Measurements from ENCODE around the gene CHRNA4.

CHRNA4 gene

GRCh38 chr20:63364801-63365585 is 3.8 kb upstream of the CHRNA4 start:
- TF ChIP-seq ZNF274 (IDR thresholded peaks at IDR 0.05; ENCODE audit: low read depth, low read length) = no peak
- TF ChIP-seq SUZ12 (IDR thresholded peaks at IDR 0.05; ENCODE audit: extremely low read depth, insufficient read depth, insufficient read length) = no peak
- no peak for TF ChIP-seq YY1 (IDR thresholded peaks at IDR 0.05; ENCODE audit: insufficient read depth, insufficient read length)
- Histone ChIP-seq H3K36me3 (ENCODE audit: insufficient read depth, insufficient read length, low read length) (no peaks in the 10 kb centered on the region), H3K4me1 (ENCODE audit: insufficient read depth, insufficient read length) (peaks cover 30% of the 10 kb centered on the region), H3K4me3 (ENCODE audit: insufficient read length, low read depth) (no peak overlapping the region), H3K9ac (ENCODE audit: insufficient read length, low read depth) (no peak overlapping the region), H3K27me3 (ENCODE audit: insufficient read depth, insufficient read length) (peaks cover 16% of the 10 kb centered on the region), H3K9me3 (ENCODE audit: insufficient read depth, low read length) (no peaks in the 10 kb centered on the region)
- DNase-seq (ENCODE audit: low read depth, low spot score) = no peak

- Histone ChIP-seq H3K9ac (ENCODE audit: insufficient read length, low read depth) (peak overlapping the region; percentile 32), H3K27me3 (ENCODE audit: insufficient read depth, insufficient read length) (peaks cover 22% of the 10 kb centered on the region), H3K36me3 (ENCODE audit: insufficient read depth, insufficient read length, low read length) (no peaks in the 10 kb centered on the region), H3K4me1 (ENCODE audit: insufficient read depth, insufficient read length) (peaks cover 22% of the 10 kb centered on the region), H3K4me3 (ENCODE audit: insufficient read length, low read depth) (no peak overlapping the region), H3K9me3 (ENCODE audit: insufficient read depth, low read length) (no peaks in the 10 kb centered on the region)
- DNase-seq (ENCODE audit: low read depth, low spot score) = no peak
- no peak for TF ChIP-seq ZNF274 (IDR thresholded peaks at IDR 0.05; ENCODE audit: low read depth, low read length)
Measured at GRCh38 chr20:63363981-63364561, 2.9 kb upstream of the CHRNA4 start.

GRCh38 chr20:63363013-63363957 is 2.1 kb upstream of the CHRNA4 start:
- no peak overlapping the region for H3K4me3 ChIP-seq (ENCODE audit: insufficient read length, low read depth)
- TF ChIP-seq SUZ12 (IDR thresholded peaks at IDR 0.05; ENCODE audit: extremely low read depth, insufficient read depth, insufficient read length) = no peak
- TF ChIP-seq YY1 (IDR thresholded peaks at IDR 0.05; ENCODE audit: insufficient read depth, insufficient read length) = no peak
- TF ChIP-seq ZNF274 (IDR thresholded peaks at IDR 0.05; ENCODE audit: low read depth, low read length) = no peak
- H3K36me3 ChIP-seq (ENCODE audit: insufficient read depth, insufficient read length, low read length) = no peaks in the 10 kb centered on the region
- no peak for DNase-seq (ENCODE audit: low read depth, low spot score)
- peaks cover 21% of the 10 kb centered on the region for H3K4me1 ChIP-seq (ENCODE audit: insufficient read depth, insufficient read length)
- H3K27me3 ChIP-seq (ENCODE audit: insufficient read depth, insufficient read length) = peaks cover 22% of the 10 kb centered on the region
- no peak overlapping the region for H3K9ac ChIP-seq (ENCODE audit: insufficient read length, low read depth)
- no peaks in the 10 kb centered on the region for H3K9me3 ChIP-seq (ENCODE audit: insufficient read depth, low read length)

GRCh38 chr20:63362436-63363009 is 1.4 kb upstream of the CHRNA4 start:
- TF ChIP-seq YY1 (IDR thresholded peaks at IDR 0.05; ENCODE audit: insufficient read depth, insufficient read length) (no peak), ZNF274 (IDR thresholded peaks at IDR 0.05; ENCODE audit: low read depth, low read length) (no peak), SUZ12 (IDR thresholded peaks at IDR 0.05; ENCODE audit: extremely low read depth, insufficient read depth, insufficient read length) (no peak)
- DNase-seq (ENCODE audit: low read depth, low spot score) = no peak
- no peak overlapping the region for H3K4me3 ChIP-seq (ENCODE audit: insufficient read length, low read depth)
- no peaks in the 10 kb centered on the region for H3K36me3 ChIP-seq (ENCODE audit: insufficient read depth, insufficient read length, low read length)
- peaks cover 19% of the 10 kb centered on the region for H3K4me1 ChIP-seq (ENCODE audit: insufficient read depth, insufficient read length)
- peaks cover 22% of the 10 kb centered on the region for H3K27me3 ChIP-seq (ENCODE audit: insufficient read depth, insufficient read length)
- no peak overlapping the region for H3K9ac ChIP-seq (ENCODE audit: insufficient read length, low read depth)
- no peaks in the 10 kb centered on the region for H3K9me3 ChIP-seq (ENCODE audit: insufficient read depth, low read length)

- Histone ChIP-seq H3K4me3 (ENCODE audit: insufficient read length, low read depth) (no peak overlapping the region), H3K9ac (ENCODE audit: insufficient read length, low read depth) (no peak overlapping the region), H3K36me3 (ENCODE audit: insufficient read depth, insufficient read length, low read length) (no peaks in the 10 kb centered on the region), H3K27me3 (ENCODE audit: insufficient read depth, insufficient read length) (peaks cover 22% of the 10 kb centered on the region), H3K9me3 (ENCODE audit: insufficient read depth, low read length) (no peaks in the 10 kb centered on the region), H3K4me1 (ENCODE audit: insufficient read depth, insufficient read length) (peaks cover 17% of the 10 kb centered on the region)
- TF ChIP-seq YY1 (IDR thresholded peaks at IDR 0.05; ENCODE audit: insufficient read depth, insufficient read length) (no peak), ZNF274 (IDR thresholded peaks at IDR 0.05; ENCODE audit: low read depth, low read length) (no peak), SUZ12 (IDR thresholded peaks at IDR 0.05; ENCODE audit: extremely low read depth, insufficient read depth, insufficient read length) (no peak)
- no peak for DNase-seq (ENCODE audit: low read depth, low spot score)
Measured at GRCh38 chr20:63361519-63362435, 628 bp upstream of the CHRNA4 start.

Data from NT2/D1 (cell line).